Nephron (organoid): ENCODE data around the gene RMP24.

Source experiments
- H3K27ac Mint-ChIP-seq, 3 experiments: 2 replicates each; pipeline ENCODE4 v1.8.0; 2020; ENCODE audit warnings: mixed read lengths in 3 of 3, mild to moderate bottlenecking in 2 of 3, moderate library complexity in 1 of 3
- H3K27me3 Mint-ChIP-seq: 2 replicates; pipeline ENCODE4 v1.8.0; 2021; ENCODE audit warnings: low read depth, mild to moderate bottlenecking, moderate library complexity, mixed read lengths
- H3K36me3 Mint-ChIP-seq: 2 replicates; pipeline ENCODE4 v1.8.0; 2020; ENCODE audit warnings: low read depth, mixed read lengths
- H3K4me1 Mint-ChIP-seq: 2 replicates; pipeline ENCODE4 v1.8.0; 2020; ENCODE audit warnings: mixed read lengths
- H3K4me3 Mint-ChIP-seq, 3 experiments: 2 replicates each; pipeline ENCODE4 v1.8.0; 2020; ENCODE audit warnings: mild to moderate bottlenecking in 3 of 3, mixed read lengths in 3 of 3, moderate library complexity in 2 of 3
- H3K9me3 Mint-ChIP-seq: 2 replicates; pipeline ENCODE4 v1.8.0; 2020; ENCODE audit warnings: mixed read lengths
- CTCF ChIP-seq, 3 experiments: fragments of 200-600 bp; sonication (generic); IDR thresholded peaks; one replicate each; pipeline ENCODE4 v1.5.0; 2021; ENCODE audit warnings: antibody characterized with exemption in 3 of 3; ENCODE audit not compliant: unreplicated experiment in 3 of 3

Gene RMP24

DNA sequence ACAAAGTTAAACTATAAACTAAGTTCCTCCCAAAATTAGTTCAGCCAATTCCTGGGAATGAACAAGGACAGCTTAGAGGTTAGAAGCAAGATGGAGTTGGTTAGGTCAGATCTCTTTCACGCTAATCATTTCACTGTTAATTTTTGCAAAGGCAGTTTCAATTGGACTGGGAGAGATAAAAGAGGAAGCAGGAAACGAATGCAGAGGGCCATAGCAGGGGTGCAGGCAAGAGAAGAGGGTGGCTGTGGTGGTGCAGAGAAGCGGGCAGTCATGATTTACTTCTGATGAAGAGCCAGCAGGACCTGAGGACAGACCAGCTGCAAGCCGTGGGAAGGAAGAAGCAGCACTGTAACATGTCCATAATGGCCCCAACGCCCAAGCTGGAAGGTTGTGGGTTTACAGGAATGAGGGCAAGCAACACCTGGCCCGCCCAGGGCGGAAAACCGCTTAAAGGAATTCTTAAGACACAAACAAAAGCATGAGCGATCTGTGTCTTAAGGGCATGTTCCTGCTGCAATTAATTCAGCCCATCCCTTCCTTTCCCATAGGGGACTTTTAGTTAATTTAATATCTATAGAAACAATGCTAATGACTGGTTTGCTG lies 4.1 kb upstream of the RMP24 start:
- H3K4me1 Mint-ChIP-seq: peaks cover 11% of the 10 kb centered on the region

DNA sequence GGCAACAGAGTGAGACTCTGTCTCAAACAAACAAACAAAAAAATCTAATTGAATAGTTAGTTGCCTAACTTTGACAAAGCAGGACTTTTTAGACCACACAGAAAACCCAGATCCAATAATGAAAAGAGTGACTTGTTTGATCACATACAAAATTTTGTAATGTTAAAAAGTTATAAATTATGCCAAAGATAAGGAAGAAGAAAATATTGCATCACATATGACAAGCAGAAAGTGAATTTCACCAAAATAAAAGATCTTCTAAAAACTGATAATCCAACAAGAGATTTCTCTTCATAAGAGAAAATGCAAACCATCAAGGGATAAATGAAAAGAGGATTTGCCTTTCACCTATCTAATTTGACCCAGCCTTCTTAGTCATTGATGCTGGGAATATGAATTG lies 2.8 kb upstream of the RMP24 start:
- Mint-ChIP-seq H3K36me3 (peaks cover 6% of the 10 kb centered on the region), H3K27me3 (peaks cover 3% of the 10 kb centered on the region), H3K27ac (no peak overlapping the region), H3K4me1 (peaks cover 20% of the 10 kb centered on the region), H3K9me3 (no peaks in the 10 kb centered on the region), H3K4me3 (peak overlapping the region; percentile 7 to 34 (median 14))
- no peak for TF ChIP-seq CTCF (IDR thresholded peaks at IDR 0.05; ENCODE audit: unreplicated experiment in 3 of 3)

More for the DNA sequence above, 4.1 kb upstream of the RMP24 start:
- Mint-ChIP-seq H3K36me3 (no peaks in the 10 kb centered on the region), H3K9me3 (no peaks in the 10 kb centered on the region), H3K4me3 (peak overlapping the region; percentile 4 to 34 (median 12)), H3K27me3 (peaks cover 10% of the 10 kb centered on the region), H3K27ac (no peak overlapping the region)
- no peak for TF ChIP-seq CTCF (IDR thresholded peaks at IDR 0.05; ENCODE audit: unreplicated experiment in 3 of 3)

- Mint-ChIP-seq H3K4me1 (peaks cover 20% of the 10 kb centered on the region), H3K4me3 (peak overlapping the region; percentile 91 to 97 (median 94)), H3K27ac (peak overlapping the region; percentile 81 to 89 (median 82)), H3K27me3 (no peaks in the 10 kb centered on the region), H3K9me3 (no peaks in the 10 kb centered on the region), H3K36me3 (peaks cover 19% of the 10 kb centered on the region)
- TF ChIP-seq CTCF (IDR thresholded peaks at IDR 0.05; ENCODE audit: unreplicated experiment in 3 of 3): no peak
Observed at GRCh38 chr18:35971661-35972196, 750 bp upstream of the RMP24 start.

GRCh38 chr18:35973650-35974049 lies 1.2 kb downstream of the RMP24 start:
- H3K36me3 Mint-ChIP-seq: peaks cover 35% of the 10 kb centered on the region
- no peak for TF ChIP-seq CTCF (IDR thresholded peaks at IDR 0.05; ENCODE audit: unreplicated experiment in 3 of 3)
- peaks cover 20% of the 10 kb centered on the region for H3K4me1 Mint-ChIP-seq

DNA sequence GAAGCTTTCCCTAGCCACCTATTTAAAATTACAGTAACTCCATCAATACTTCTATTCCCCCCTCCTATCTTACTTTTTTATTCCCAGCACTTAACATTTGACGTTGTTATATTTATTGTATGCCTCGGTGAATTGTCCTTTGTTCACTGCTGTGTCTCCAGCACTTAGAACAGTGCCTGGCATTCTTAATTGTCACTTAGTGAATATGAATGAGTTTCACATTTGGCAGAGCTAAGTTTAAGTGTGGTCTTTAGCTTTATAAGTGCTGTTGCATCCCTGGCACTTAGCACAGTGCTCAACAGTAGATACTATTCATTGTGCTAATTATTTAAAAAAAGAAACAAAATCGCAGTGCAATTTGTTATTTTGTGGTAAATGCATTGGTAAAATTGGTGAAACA lies 1.7 kb downstream of the RMP24 start:
- H3K36me3 Mint-ChIP-seq: peaks cover 39% of the 10 kb centered on the region
- H3K4me1 Mint-ChIP-seq: peaks cover 20% of the 10 kb centered on the region
- H3K27ac Mint-ChIP-seq: peak overlapping the region; percentile 30 to 55 (median 43)
- H3K4me3 Mint-ChIP-seq: peak overlapping the region; percentile 91 to 97 (median 94)
- TF ChIP-seq CTCF (IDR thresholded peaks at IDR 0.05; ENCODE audit: unreplicated experiment in 3 of 3): no peak
- H3K27me3 Mint-ChIP-seq: no peaks in the 10 kb centered on the region
- H3K9me3 Mint-ChIP-seq: no peaks in the 10 kb centered on the region

More at GRCh38 chr18:35973650-35974049, 1.2 kb downstream of the RMP24 start:
- Mint-ChIP-seq H3K27ac (peak overlapping the region; percentile 43 to 81 (median 55)), H3K9me3 (no peaks in the 10 kb centered on the region), H3K27me3 (no peaks in the 10 kb centered on the region), H3K4me3 (peak overlapping the region; percentile 91 to 97 (median 94))

DNA sequence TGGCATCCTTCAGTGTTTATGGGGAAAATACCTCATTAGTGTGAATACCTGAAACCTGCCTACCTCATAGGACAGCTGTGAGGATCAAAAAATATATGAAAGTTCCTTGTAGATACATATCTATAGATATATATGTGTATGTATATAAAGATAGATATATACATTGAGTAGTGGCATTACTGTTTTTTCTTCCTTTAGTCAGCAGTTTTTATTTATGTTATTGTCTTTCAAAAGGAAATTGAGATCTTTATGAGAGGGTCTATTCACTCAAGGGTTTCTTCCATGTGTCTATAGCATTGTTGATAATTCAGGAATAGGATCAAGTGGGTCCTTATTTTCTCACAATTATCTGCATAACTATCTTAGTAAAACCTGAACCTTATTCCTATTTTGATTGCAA lies 6.6 kb downstream of the RMP24 start:
- Mint-ChIP-seq H3K4me1 (peaks cover 3% of the 10 kb centered on the region), H3K27me3 (no peaks in the 10 kb centered on the region), H3K4me3 (no peak overlapping the region), H3K9me3 (no peaks in the 10 kb centered on the region), H3K36me3 (peaks cover 74% of the 10 kb centered on the region), H3K27ac (no peak overlapping the region)
- no peak for TF ChIP-seq CTCF (IDR thresholded peaks at IDR 0.05; ENCODE audit: unreplicated experiment in 3 of 3)
